ENCODE data around the gene RUSF1. TPM values are rescaled to one million over a fixed set of nuclear protein-coding genes. Genes with fewer than 3 reads are reported as not detected.

RUSF1 gene
- total and polyA plus RNA-seq, 4 donors, result 45.0 to 102 (median 65.0) TPM

GRCh38 chr16:31502981-31503380 is 5.2 kb downstream of the RUSF1 start:
- Histone ChIP-seq H3K27ac (ENCODE audit: low read depth, low read length) (no peak overlapping the region), H3K4me3 (ENCODE audit: low read depth, low read length) (no peak overlapping the region), H3K27me3 (ENCODE audit: control insufficient read depth, insufficient read depth, low read length) (no peaks in the 10 kb centered on the region), H3K36me3 (ENCODE audit: control insufficient read depth, insufficient read depth, low read length) (peaks cover 35% of the 10 kb centered on the region), H3K4me1 (ENCODE audit: control insufficient read depth, insufficient read depth, low read length) (peaks cover 12% of the 10 kb centered on the region), H3K9me3 (ENCODE audit: control insufficient read depth, insufficient read depth, low read length) (no peaks in the 10 kb centered on the region)
- no peak for DNase-seq (ENCODE audit: low read depth in 4 of 6, low spot score in 6 of 6)

- H3K27ac ChIP-seq (ENCODE audit: low read depth, low read length), result no peak overlapping the region
- peaks cover 5% of the 10 kb centered on the region for H3K4me1 ChIP-seq (ENCODE audit: control insufficient read depth, insufficient read depth, low read length)
- H3K4me3 ChIP-seq (ENCODE audit: low read depth, low read length), result no peak overlapping the region
- no peaks in the 10 kb centered on the region for H3K27me3 ChIP-seq (ENCODE audit: control insufficient read depth, insufficient read depth, low read length)
- WGBS (ENCODE audit: insufficient coverage), result 83% methylated on average over 3 of the region's 4 CpGs
- DNase-seq (ENCODE audit: low read depth in 4 of 6, low spot score in 6 of 6), result no peak
- H3K9me3 ChIP-seq (ENCODE audit: control insufficient read depth, insufficient read depth, low read length), result no peaks in the 10 kb centered on the region
- H3K36me3 ChIP-seq (ENCODE audit: control insufficient read depth, insufficient read depth, low read length), result peaks cover 45% of the 10 kb centered on the region
Observed at GRCh38 chr16:31501966-31502348, 6.2 kb downstream of the RUSF1 start.

DNA sequence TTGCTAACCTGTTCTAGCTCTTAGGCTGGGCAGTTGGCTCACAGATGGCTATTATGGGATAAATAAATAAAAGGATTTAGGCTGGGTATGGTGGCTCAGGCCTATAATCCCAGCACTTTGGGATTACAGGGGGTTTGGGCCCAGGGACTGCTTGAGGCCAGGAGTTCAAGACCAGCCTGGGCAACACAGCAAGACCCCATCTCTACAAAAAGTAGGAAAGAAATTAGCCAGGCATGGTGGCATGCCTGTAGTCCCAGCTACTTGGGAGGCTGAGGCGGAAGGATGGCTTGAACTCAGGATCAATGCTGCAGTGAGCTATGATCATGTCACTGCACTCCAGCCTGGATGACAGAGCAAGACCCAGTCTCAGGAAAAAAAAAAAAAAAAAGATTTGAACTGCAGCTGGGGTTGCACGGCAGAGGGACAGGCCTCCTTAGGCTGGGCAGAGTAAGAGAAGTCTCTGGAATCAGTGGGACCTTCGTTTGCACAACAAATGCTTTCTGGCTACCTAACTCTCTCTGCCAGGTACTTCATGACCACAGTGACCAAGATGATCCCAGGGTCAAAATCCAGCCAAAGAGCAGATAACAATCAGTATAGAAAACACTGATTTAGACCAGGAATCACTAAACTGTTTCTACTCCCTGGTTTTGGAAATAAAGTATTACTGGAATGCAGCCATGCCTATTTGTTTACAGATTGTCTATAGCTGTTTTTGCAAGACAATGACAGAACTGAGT is 6.8 kb downstream of the RUSF1 start:
- Histone ChIP-seq H3K27ac (ENCODE audit: low read depth, low read length) (no peak overlapping the region), H3K4me1 (ENCODE audit: control insufficient read depth, insufficient read depth, low read length) (peaks cover under 1% of the 10 kb centered on the region), H3K27me3 (ENCODE audit: control insufficient read depth, insufficient read depth, low read length) (no peaks in the 10 kb centered on the region), H3K36me3 (ENCODE audit: control insufficient read depth, insufficient read depth, low read length) (peaks cover 49% of the 10 kb centered on the region), H3K9me3 (ENCODE audit: control insufficient read depth, insufficient read depth, low read length) (no peaks in the 10 kb centered on the region), H3K4me3 (ENCODE audit: low read depth, low read length) (no peak overlapping the region)
- DNase-seq (ENCODE audit: low read depth in 4 of 6, low spot score in 6 of 6), result no peak
- WGBS (ENCODE audit: insufficient coverage), result 72% methylated on average over 3 of the region's 3 CpGs

DNA sequence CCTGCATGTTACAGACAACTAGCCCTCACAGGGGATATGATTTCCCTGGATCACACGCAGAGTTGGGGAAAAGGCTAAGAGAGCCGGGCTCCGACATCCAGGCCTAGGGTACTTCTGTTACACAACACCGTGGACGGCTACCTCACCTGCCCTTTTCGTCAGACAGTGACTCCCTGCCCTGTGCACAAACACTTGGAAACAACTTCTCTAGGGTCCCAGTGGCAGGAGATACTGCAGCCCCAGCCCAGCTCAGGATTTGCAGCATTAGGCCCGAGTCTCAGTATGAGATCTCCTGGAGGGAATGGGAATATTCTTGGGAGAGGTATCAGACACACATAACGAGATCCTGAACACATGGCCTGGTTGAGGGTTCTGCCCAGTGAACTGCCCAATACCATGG is 8.3 kb downstream of the RUSF1 start:
- Histone ChIP-seq H3K36me3 (ENCODE audit: control insufficient read depth, insufficient read depth, low read length) (peaks cover 58% of the 10 kb centered on the region), H3K9me3 (ENCODE audit: control insufficient read depth, insufficient read depth, low read length) (no peaks in the 10 kb centered on the region), H3K27ac (ENCODE audit: low read depth, low read length) (no peak overlapping the region), H3K27me3 (ENCODE audit: control insufficient read depth, insufficient read depth, low read length) (no peaks in the 10 kb centered on the region), H3K4me3 (ENCODE audit: low read depth, low read length) (no peak overlapping the region), H3K4me1 (ENCODE audit: control insufficient read depth, insufficient read depth, low read length) (no peaks in the 10 kb centered on the region)
- WGBS (ENCODE audit: insufficient coverage), result 93% methylated on average over 6 of the region's 8 CpGs
- no peak for DNase-seq (ENCODE audit: low read depth in 4 of 6, low spot score in 6 of 6)

- DNase-seq (ENCODE audit: low read depth in 4 of 6, low spot score in 6 of 6), result no peak
- H3K4me3 ChIP-seq (ENCODE audit: low read depth, low read length), result no peak overlapping the region
- no peaks in the 10 kb centered on the region for H3K27me3 ChIP-seq (ENCODE audit: control insufficient read depth, insufficient read depth, low read length)
- no peaks in the 10 kb centered on the region for H3K4me1 ChIP-seq (ENCODE audit: control insufficient read depth, insufficient read depth, low read length)
- peaks cover 68% of the 10 kb centered on the region for H3K36me3 ChIP-seq (ENCODE audit: control insufficient read depth, insufficient read depth, low read length)
- 96% methylated on average over 6 of the region's 8 CpGs for WGBS (ENCODE audit: insufficient coverage)
- H3K27ac ChIP-seq (ENCODE audit: low read depth, low read length), result no peak overlapping the region
- no peaks in the 10 kb centered on the region for H3K9me3 ChIP-seq (ENCODE audit: control insufficient read depth, insufficient read depth, low read length)
Observed at GRCh38 chr16:31498493-31498892, 9.7 kb downstream of the RUSF1 start.

DNA sequence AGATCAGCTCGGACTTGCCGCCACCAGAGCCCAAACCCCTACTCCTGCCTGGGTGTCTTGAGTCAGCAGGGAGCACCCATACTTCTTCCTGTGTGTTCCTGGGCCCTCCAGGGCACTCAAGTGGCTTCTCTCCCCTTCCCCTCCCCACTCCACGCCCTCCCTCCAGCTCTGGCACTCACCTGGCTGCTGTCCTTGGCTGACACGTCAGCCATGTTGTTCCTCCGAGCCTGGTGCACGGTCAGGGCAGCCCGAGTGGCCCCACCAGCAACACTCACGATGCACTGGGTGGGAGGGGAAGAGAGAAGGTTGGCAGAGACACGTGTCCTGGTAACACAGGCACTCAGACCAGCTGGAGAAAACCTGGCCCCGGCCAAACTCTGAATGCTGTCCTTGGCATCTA is 11.5 kb downstream of the RUSF1 start:
- Histone ChIP-seq H3K4me1 (ENCODE audit: control insufficient read depth, insufficient read depth, low read length) (no peaks in the 10 kb centered on the region), H3K4me3 (ENCODE audit: low read depth, low read length) (no peak overlapping the region), H3K9me3 (ENCODE audit: control insufficient read depth, insufficient read depth, low read length) (no peaks in the 10 kb centered on the region), H3K36me3 (ENCODE audit: control insufficient read depth, insufficient read depth, low read length) (peaks cover 86% of the 10 kb centered on the region), H3K27me3 (ENCODE audit: control insufficient read depth, insufficient read depth, low read length) (no peaks in the 10 kb centered on the region), H3K27ac (ENCODE audit: low read depth, low read length) (no peak overlapping the region)
- no peak for DNase-seq (ENCODE audit: low read depth in 4 of 6, low spot score in 6 of 6)
- WGBS (ENCODE audit: insufficient coverage), result 95% methylated on average over 8 of the region's 10 CpGs

DNA sequence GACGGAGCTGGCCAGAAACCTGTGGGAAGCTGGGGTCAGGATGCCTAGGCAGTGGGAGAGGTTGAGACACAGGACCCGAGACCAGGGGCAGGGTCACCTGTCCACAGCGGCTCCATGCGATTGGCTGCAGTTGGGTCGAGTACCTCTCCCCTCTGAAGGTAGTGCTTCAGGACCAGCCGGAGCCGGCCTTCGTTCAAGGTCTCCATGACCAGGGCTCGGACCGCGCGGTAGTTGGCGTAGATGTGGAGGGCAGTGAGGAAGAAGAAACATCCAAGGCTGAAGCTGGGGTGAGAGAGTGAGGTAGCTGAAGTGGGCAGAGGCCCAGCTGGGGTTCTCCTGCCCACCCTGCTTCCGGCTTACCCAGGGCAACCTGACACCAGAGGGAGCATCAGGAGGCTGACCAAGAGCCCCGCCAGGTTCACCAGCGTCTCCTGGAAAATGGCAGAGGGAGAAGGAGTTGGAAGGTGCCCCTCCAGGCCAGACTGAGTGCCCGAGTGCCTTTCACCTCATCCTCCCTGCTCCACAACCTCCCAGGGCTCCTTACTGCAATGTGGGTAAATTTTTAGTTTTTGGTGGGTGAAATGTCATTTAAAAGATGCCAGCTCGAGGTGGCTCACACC is 14.6 kb downstream of the RUSF1 start:
- Histone ChIP-seq H3K27ac (ENCODE audit: low read depth, low read length) (no peak overlapping the region), H3K9me3 (ENCODE audit: control insufficient read depth, insufficient read depth, low read length) (no peaks in the 10 kb centered on the region), H3K4me3 (ENCODE audit: low read depth, low read length) (no peak overlapping the region), H3K27me3 (ENCODE audit: control insufficient read depth, insufficient read depth, low read length) (no peaks in the 10 kb centered on the region), H3K4me1 (ENCODE audit: control insufficient read depth, insufficient read depth, low read length) (peaks cover 7% of the 10 kb centered on the region), H3K36me3 (ENCODE audit: control insufficient read depth, insufficient read depth, low read length) (peaks cover 96% of the 10 kb centered on the region)
- no peak for DNase-seq (ENCODE audit: low read depth in 4 of 6, low spot score in 6 of 6)
- WGBS (ENCODE audit: insufficient coverage), result 98% methylated on average over 15 of the region's 18 CpGs

DNA sequence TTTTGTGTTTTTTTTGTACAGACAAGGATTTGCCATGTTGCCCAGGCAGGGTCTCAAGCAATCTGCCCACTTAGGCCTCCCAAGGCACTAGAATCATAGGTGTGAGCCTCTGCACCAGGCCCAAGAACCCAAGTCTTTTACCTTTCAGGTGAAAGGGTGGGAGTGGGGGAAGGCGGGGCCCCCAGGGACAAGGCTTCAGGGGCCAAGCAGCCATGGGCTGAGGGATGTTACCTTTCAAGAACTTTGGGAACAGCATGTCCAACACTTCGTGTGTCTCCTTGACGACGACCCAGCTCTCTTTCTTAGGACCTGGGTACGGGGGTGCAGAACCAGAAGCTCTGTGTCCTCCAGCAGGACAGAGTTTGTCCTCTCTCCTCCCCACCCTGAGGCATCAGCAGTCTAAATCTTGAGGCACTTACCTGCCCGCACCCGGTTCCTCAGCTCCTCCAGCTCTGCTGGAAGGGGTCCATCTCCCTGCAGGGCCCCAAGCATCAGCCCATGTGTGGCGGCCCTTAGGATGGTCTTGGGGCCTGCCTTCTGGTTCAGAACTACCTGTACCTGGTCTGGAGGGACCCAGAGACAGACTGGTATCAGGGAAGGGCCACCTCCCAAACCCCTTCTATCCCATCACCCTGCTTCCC is 16.3 kb downstream of the RUSF1 start:
- no peak for DNase-seq (ENCODE audit: low read depth in 4 of 6, low spot score in 6 of 6)
- H3K27ac ChIP-seq (ENCODE audit: low read depth, low read length), result no peak overlapping the region
- peaks cover 78% of the 10 kb centered on the region for H3K36me3 ChIP-seq (ENCODE audit: control insufficient read depth, insufficient read depth, low read length)
- H3K9me3 ChIP-seq (ENCODE audit: control insufficient read depth, insufficient read depth, low read length), result no peaks in the 10 kb centered on the region
- H3K4me3 ChIP-seq (ENCODE audit: low read depth, low read length), result no peak overlapping the region
- peaks cover 12% of the 10 kb centered on the region for H3K27me3 ChIP-seq (ENCODE audit: control insufficient read depth, insufficient read depth, low read length)
- H3K4me1 ChIP-seq (ENCODE audit: control insufficient read depth, insufficient read depth, low read length), result peaks cover 24% of the 10 kb centered on the region
- WGBS (ENCODE audit: insufficient coverage), result 96% methylated on average over 8 of the region's 8 CpGs

DNA sequence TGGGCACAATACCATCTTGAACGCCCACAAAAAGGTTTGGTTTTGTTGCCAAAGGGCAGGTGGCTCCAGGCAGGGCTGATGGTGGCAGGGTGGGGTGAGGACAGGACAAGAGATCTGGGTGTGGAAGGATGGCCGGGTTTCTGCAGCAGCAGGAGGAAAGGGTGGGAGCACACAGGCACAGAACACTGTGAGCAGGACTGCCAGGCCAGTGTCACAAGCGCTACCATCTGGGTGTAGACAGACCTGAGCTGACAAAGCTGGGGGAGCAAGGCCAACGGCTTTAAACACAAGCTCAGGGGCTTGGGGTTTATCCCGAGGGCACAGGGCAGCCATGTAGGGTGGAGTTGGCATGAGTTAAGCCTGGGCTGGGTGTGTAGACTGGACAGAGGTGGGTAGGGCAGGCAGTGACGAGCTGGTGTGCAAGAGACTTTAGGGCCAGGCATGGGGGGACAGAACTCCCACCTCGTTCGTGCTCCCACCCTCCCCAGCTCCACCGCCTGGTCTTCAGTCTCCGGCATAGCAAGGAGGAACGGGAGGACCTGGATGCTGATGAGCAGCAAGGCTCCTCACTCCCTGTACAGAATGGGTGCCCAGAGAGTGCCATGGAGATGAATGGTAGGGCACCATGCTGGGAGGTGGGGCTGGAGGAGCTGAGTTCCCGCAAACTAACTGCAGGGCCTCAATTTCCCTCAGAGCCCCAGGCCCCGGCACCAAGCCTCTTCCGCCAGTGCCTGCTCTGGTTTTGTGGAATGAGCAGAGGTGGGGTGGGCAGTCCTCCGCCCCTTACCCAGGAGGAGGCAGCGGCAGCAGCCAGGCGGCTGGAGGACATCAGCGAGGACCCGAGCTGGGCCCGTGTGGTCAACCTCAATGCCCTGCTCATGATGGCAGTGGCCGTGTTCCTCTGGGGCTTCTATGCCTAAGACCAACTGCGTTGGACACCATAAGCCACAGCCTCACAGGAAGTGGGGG is 18.3 kb downstream of the RUSF1 start:
- Histone ChIP-seq H3K27me3 (ENCODE audit: control insufficient read depth, insufficient read depth, low read length) (peaks cover 18% of the 10 kb centered on the region), H3K36me3 (ENCODE audit: control insufficient read depth, insufficient read depth, low read length) (peaks cover 59% of the 10 kb centered on the region), H3K4me3 (ENCODE audit: low read depth, low read length) (no peak overlapping the region), H3K27ac (ENCODE audit: low read depth, low read length) (no peak overlapping the region), H3K9me3 (ENCODE audit: control insufficient read depth, insufficient read depth, low read length) (no peaks in the 10 kb centered on the region), H3K4me1 (ENCODE audit: control insufficient read depth, insufficient read depth, low read length) (peaks cover 29% of the 10 kb centered on the region)
- DNase-seq (ENCODE audit: low read depth in 4 of 6, low spot score in 6 of 6), result no peak
- 95% methylated on average over 18 of the region's 22 CpGs for WGBS (ENCODE audit: insufficient coverage)
